Type B pancreatic cell (in vitro differentiated cells): Measurements from ENCODE around the gene DPYSL5. TPM values are rescaled to one million over a fixed set of nuclear protein-coding genes. Genes with fewer than 3 reads are reported as not detected.

Source experiments
- DNase-seq: peaks from one replicate; pipeline ENCODE4 v3.0.0; 2021; ENCODE audit warnings: mixed read lengths; ENCODE audit not compliant: unreplicated experiment; ENCODE audit errors: extremely low spot score
- H3K27ac Mint-ChIP-seq: 2 replicates; pipeline ENCODE4 v1.8.0; 2021; ENCODE audit warnings: mild to moderate bottlenecking, mixed read lengths
- H3K27me3 Mint-ChIP-seq: 2 replicates; pipeline ENCODE4 v1.8.0; 2021; ENCODE audit warnings: mixed read lengths
- H3K36me3 Mint-ChIP-seq: 2 replicates; pipeline ENCODE4 v1.8.0; 2021; ENCODE audit warnings: mixed read lengths
- H3K4me1 Mint-ChIP-seq: one replicate; pipeline ENCODE4 v1.8.0; 2021; ENCODE audit warnings: mixed read lengths; ENCODE audit not compliant: unreplicated experiment
- H3K4me3 Mint-ChIP-seq: 2 replicates; pipeline ENCODE4 v1.8.0; 2021; ENCODE audit warnings: mild to moderate bottlenecking, mixed read lengths
- H3K9me3 Mint-ChIP-seq: 2 replicates; pipeline ENCODE4 v1.8.0; 2021; ENCODE audit warnings: mixed read lengths
- CTCF ChIP-seq: fragments of 200-600 bp; sonication (generic); conservative IDR thresholded peaks from 2 replicates; pipeline ENCODE4 v1.5.0; 2021; ENCODE audit warnings: antibody characterized with exemption, mild to moderate bottlenecking
- total RNA-seq: library from RNA; stranded (reverse); gene quantifications from 2 replicates; pipeline ENCODE4 v1.2.1, GENCODE V29; 2021; ENCODE audit warnings: low replicate concordance

Gene DPYSL5
- total RNA-seq, 1 donor from 2014 or later = 51.1 TPM

- Mint-ChIP-seq H3K36me3 (no peaks in the 10 kb centered on the region), H3K27ac (no peak overlapping the region), H3K27me3 (peaks cover 56% of the 10 kb centered on the region), H3K4me3 (peak overlapping the region; percentile 15), H3K9me3 (no peaks in the 10 kb centered on the region), H3K4me1 (peaks cover 18% of the 10 kb centered on the region)
- no peak for DNase-seq
- TF ChIP-seq CTCF = no peak
These were observed 120.1 kb downstream of the DPYSL5 start for GRCh38 chr2:26968001-26968400.

DNA sequence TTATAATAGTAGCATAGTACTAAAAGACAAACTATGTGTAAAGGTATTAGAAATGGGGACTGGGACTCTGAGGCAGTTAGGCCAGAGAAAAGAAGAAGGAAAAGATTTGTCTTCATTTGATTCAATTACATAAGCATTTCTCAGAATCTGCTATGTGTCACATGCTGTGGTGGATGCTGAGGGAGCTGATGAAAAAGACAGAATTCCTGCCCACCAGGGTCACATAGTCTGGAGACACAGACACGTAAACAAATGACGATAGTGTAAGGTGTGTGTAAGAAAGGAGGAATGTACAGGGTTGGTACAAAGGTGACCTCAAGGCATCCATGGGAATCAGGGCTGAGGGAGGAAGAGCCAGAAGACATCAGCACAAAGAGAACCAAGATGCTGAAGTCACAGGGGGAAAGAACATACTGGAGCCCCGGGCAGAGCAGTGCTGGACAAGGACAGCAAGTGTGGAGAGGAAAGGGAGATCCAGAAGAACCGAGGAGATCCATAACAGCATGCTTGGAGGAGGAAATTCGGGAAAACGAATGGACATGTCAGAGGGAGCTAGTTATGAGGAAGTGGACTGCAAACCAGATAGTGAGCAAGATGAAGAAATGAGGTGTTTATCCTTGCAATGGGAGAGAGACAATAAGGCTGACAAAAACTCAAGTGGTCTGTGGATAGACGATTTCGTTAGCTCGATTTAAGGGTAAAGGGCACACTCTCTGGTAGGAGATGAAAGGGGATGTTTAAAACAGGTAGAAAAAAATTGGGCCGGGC, 121.3 kb downstream of the DPYSL5 start:
- no peaks in the 10 kb centered on the region for H3K9me3 Mint-ChIP-seq
- DNase-seq = no peak
- peak overlapping the region; percentile 9 for H3K27ac Mint-ChIP-seq
- no peaks in the 10 kb centered on the region for H3K36me3 Mint-ChIP-seq
- H3K4me3 Mint-ChIP-seq = peak overlapping the region; percentile 74
- H3K4me1 Mint-ChIP-seq = peaks cover 21% of the 10 kb centered on the region
- TF ChIP-seq CTCF = no peak
- H3K27me3 Mint-ChIP-seq = peaks cover 59% of the 10 kb centered on the region

- Mint-ChIP-seq H3K4me1 (peaks cover 25% of the 10 kb centered on the region), H3K36me3 (no peaks in the 10 kb centered on the region), H3K4me3 (peak within 1 kb of the TSS; percentile 89), H3K27ac (peak within 1 kb of the TSS; percentile 71), H3K9me3 (no peaks in the 10 kb centered on the region), H3K27me3 (peaks cover 56% of the 10 kb centered on the region)
- DNase-seq = peak; percentile 91
- TF ChIP-seq CTCF = no peak
These were observed 122.5 kb downstream of the DPYSL5 start, which contains the start of gene MAPRE3 for GRCh38 chr2:26970244-26970927. MAPRE3 (plus strand) TSS chr2:26970637; CDS start chr2:27022219, 51,582 bp downstream.

GRCh38 chr2:26970928-26971627, 123.1 kb downstream of the DPYSL5 start:
- Mint-ChIP-seq H3K4me1 (peaks cover 26% of the 10 kb centered on the region), H3K36me3 (no peaks in the 10 kb centered on the region), H3K27ac (peak overlapping the region; percentile 71), H3K9me3 (no peaks in the 10 kb centered on the region), H3K4me3 (peak overlapping the region; percentile 89), H3K27me3 (peaks cover 56% of the 10 kb centered on the region)
- TF ChIP-seq CTCF = no peak
- DNase-seq = no peak

DNA sequence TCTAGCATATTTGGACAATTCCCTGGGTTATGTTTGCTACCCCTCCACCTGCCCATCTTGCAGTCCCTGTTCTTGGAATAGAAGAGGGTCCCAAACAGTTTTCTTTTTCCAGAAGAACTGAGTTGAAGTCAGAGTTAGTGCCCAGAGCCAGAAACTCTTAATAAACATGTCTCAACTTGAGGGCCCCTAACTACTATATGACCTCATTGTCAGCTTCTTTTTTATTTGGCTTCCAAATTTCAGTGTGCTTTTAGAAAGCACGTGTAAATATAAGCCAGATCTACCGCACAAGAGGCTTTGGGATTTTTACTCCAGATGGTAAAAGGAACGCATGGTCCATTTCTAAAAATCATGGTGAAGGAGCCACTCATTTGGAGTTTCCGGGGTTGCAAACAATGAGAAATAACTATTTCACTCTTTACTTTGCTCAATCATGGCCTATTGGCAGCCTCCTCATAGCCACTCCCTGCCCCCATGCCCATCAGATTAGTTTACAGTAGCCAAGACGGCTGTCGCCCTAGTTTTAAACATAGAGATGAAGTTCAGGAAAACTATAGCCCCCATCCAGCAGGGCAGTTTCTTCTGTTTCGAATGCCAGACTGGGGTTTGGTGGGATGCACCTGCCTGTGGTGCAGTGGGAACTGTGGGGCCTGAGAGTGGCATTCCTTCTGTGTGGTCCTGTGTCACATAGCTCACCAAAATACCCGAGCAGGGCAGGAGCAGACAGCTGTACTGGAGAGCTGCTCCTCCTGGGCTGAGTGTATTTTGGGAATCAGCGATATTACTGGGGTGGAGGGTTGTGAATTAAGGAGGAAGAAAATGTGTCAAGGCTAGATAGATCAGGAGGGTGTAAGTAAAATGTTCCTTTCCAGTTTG, 124.2 kb downstream of the DPYSL5 start:
- no peak overlapping the region for H3K27ac Mint-ChIP-seq

More for the DNA sequence above, 124.2 kb downstream of the DPYSL5 start:
- peaks cover 26% of the 10 kb centered on the region for H3K4me1 Mint-ChIP-seq
- no peak for TF ChIP-seq CTCF
- H3K27me3 Mint-ChIP-seq = peaks cover 52% of the 10 kb centered on the region
- no peaks in the 10 kb centered on the region for H3K36me3 Mint-ChIP-seq
- no peaks in the 10 kb centered on the region for H3K9me3 Mint-ChIP-seq
- peak overlapping the region; percentile 89 for H3K4me3 Mint-ChIP-seq
- no peak for DNase-seq
